GM18511 (cell line): ENCODE data around the gene ANGPT4.
"Not testable (repeated sequence)": the region's sequence is repeated elsewhere in the genome, so short reads cannot be mapped to it uniquely, and the experiment has no call there.

ENCODE experiments used
- ATAC-seq: cut with Tn5 transposase; IDR thresholded peaks from one replicate; pipeline ENCODE4 v1.9.1; 2021; ENCODE audit warnings: mild to moderate bottlenecking, moderate library complexity; ENCODE audit not compliant: unreplicated experiment

ANGPT4 gene

DNA sequence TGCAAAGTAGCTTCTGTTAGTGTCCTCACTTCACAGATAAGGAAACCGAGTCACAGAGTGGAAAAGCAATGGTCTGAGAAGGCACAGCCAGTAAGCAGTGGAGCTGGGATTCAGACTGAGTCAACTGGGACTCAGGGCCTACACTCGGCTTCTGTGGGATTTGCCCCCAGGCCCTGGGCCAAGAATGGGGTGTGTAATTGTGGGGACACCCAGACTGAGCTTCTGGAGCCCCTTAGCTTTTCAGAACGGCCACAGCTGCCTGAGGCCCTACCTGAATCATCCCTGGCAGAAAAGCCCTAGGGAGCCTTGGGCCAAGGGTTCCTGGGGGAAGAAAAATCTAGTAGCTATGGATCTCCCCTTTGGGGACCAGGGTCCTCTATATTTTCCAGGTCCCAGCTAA, 6.5 kb downstream of the ANGPT4 start:
- ATAC-seq: no peak

DNA sequence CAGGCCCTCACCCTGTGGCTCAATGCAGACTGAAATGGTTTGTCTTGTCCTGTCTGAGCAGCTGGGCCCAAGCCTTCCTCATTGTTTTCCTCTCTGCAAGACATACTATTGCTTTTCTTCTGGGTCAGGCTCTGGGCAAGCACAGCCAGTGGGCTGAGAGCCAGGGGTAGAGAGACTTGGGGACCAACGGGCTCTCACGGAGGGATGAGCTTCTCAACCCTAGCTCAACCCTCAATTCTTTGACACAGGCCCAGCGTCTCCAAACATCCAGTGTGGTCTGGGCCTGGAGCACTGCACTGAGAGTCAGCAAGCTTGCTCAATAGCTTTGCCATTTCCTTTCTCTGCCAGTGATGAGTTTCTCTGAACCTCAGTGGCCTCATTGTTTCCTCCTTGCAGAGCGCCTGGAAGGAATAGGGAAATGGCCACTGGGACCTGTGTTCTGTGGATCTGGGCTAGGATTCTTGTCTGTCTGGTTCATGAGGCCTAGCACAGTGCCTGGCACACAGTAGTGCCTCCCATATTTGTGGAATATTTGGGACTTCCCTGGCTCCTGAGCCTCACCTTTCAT, 9.3 kb downstream of the ANGPT4 start:
- no peak for ATAC-seq

DNA sequence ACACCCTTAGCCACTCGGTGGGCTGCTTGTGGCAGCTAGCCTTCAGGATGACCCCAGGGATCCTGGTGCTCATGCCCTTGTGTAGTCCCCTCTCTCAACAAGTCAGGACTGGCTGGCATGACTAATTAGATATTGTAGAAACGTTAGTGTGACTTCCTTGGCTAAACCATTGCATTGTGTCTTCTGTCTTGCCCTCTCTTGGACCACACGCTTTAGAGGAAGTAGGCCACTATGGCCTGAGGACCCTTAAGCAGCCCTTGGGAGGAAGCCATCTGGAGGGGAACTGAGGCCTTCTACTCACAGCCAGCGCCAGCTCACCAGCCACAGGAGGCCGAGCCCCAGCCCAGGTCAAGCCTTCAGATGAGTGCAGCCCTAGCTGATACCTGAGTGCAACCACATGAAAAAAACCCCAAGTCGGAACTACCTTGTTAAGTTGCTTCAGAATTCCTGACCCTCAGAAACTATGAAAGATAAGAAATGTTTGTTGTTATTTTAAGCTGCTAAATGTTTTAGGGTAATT, 10.1 kb downstream of the ANGPT4 start:
- ATAC-seq: no peak

DNA sequence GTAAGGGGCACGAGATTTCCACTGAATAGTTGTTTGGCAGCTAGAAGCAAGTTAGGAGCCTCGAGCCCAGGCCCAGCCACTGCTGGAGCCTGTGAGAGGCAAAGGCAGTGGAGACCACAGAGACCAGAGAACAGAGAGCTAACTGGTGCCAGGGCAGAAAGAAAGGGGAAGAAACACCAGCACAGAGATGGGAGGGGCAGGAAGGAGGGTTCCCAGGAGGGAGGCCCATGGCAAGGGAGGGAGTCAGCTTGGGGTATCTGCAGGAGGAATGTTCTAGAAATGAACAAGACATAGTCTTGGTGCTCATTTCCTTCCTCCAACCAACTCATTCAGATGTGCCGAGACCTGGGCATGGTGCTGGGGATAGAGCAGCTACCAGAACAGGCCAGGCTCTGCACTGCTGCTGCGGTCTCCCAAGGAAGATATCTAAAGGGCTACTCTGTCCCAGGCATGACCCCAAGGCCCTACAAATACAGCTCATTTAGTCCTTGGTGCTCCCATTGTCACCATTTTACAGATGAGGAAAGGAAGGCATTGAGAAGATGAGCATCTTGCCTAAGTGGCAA, 10.7 kb downstream of the ANGPT4 start:
- no peak for ATAC-seq

DNA sequence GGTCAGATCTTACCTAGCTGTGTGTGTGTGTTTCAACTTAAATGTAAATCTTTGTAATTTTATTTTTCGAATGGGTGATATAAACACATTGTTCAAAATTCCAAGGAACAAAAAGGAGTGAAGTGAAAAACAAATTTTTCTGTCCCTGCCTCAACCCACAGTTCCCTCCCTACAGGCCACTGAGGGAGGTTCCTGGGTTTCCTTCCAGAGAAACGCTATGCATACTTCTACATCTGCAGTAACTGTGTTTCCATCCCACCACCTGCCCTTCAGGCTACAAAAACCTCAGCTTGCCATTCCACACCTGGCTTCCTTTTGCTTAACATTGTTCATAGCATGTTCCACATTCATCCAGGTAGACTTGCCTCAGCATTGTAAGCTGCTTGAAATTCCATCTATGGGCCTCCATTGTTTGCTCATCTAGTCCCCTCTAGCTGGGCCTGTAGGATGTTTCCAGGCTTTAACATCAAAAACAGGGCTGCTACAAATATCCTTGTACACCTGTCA, 12.0 kb downstream of the ANGPT4 start:
- ATAC-seq: no peak

DNA sequence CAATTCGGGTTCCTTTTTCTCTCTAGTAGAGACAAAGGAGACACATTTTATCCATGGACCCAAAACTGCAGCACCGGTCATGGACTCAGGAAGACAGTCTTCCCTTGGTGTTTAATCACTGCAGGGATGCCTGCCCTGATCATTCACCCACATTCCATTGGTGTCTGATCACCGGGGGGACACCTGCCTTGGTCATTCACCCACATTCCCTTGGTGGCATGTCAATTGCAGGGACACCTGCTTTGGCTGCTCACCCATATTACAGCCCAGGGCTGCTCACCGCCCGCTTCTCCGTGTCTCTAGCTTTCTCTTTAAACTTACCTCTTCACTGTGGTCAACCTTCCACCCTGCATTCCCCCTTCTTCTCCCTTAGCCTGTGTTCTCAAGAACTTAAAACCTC, 18.7 kb downstream of the ANGPT4 start:
- ATAC-seq: not testable (repeated sequence)

DNA sequence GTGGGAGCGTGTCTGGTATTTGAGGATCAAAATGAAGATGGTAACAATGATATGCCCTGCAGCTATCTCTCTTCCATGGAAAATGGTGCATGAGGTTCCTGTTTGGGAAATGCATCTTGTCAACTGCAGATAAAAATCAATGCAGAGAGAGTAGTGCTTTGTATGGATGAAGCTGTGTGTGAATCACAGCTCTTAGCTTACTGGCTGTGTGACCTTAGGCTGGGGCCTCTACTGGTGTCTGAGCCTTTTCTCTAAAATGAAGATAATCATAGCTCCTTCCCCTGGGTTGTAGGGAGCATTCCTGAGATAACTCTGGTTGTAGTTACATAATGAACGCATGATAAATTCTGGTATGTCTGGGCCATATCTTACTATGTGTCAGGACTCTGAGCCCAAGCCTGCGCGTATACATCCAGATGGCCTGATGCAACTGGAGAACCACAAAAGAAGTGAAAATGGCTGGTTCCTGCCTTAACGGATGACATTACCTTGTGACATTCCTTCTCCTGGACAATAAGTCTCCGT, 19.6 kb downstream of the ANGPT4 start:
- ATAC-seq: no peak

DNA sequence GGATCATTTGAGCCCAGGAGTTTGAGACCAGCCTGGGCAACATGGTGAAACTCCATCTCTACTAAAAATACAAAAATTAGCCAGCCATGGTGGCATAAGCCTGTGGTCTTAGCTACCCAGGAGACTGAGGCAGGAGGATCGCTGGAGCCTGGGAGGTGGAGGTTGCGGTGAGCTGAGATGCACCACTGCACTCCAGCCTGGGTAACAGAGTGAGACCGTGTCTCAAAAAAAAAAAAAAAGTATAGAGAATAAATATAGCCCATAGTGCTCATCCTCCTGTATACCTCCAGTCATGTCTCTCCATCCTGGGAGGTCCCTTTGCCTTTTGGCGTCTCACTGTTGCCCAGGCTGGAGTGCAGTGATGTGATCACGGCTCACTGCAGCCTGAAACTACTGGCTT, 23.8 kb downstream of the ANGPT4 start:
- not testable (repeated sequence) for ATAC-seq

DNA sequence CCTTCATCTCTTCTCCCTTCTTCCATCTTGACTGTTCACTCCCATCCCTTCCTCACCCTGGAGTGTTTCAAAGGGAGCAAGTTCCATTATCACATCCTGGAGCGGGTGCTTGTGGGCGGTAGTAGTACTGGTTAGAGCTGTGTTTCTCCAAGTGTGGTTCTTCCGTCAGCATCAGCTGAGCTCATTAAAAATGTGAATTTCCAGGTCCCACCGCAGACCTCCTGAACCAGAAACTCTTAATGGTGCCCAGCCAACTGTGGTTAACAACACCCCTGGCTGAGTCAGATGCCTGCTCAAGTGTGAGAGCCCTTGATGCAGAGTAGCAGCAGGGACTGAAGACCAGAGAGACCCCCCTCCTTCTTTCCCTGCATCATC, 24.4 kb downstream of the ANGPT4 start:
- peak; percentile 78 for ATAC-seq

DNA sequence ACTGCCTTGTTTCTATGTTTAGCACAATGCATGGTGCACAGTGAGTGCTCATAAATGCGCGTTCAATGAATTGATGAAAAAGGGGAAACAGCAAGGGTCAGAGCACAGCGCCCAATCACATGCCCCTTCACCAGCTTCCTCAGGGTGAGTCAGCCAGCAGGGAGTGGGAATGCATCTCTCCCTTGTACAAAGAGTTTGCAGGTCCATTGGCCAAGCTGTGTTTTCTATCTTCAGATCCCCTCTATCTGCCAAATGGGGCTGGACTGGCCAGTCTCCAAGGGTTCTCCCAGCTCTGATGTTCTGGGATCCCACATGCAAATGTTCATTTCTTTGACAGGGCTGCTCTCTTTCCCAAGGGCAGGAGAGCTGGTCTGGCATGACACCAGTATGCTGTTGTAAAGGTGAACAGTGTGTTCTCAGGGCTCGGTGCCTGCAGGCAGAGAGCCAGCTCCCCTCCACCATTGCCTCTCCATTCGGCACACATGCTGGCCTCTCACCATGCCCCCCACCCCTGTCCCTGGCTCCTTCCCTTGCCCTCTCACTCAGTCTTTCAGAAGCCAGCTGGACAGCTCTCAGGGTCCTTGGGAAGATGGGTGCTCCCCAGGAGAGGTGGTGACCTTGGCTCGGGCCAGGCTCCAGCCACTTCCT, 25.0 kb downstream of the ANGPT4 start:
- no peak for ATAC-seq

DNA sequence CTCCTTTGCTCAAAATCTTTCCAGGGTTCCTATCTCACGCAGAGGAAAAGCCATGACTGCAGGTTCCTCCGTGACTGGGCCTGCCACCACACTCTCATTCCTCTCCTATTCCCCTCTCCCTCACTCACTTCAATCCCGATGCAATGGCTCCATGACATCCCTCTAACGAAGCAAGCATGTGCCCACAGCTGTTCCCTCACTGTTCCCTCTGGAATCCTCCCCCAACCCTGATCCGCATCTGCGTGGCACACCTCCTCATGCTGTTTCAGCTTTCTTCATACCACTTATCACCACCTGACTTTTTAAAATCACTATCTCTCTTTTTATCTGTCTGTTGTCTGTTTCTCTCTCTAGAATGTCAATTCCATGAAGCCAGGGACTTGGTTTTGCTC, 25.5 kb downstream of the ANGPT4 start:
- ATAC-seq: no peak

DNA sequence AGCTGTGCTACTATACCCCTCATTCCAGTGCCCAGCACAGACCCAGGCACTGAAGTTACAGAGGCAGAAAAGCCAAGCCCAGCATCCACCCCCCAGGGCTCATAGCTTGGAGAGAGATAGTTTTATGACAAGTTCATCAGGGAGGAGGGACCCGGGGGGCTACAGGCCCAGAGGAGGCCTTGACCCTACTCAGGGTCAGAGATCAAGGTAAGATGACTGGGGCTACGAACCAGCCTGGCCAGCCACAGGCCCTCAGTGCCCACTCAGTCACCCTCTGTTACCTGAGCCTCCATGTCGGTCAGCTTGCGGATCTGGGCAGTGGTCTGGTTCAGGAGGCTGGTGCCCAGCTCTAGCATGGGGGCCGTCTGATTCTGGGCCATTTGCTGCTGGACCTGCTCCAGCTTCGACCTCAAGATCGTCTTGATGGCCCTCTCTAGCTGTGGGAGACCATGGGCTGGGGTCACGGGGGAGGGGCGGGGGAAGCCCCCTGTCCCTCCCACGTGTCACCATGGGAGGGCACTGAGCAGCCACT, 26.1 kb downstream of the ANGPT4 start:
- ATAC-seq: no peak

DNA sequence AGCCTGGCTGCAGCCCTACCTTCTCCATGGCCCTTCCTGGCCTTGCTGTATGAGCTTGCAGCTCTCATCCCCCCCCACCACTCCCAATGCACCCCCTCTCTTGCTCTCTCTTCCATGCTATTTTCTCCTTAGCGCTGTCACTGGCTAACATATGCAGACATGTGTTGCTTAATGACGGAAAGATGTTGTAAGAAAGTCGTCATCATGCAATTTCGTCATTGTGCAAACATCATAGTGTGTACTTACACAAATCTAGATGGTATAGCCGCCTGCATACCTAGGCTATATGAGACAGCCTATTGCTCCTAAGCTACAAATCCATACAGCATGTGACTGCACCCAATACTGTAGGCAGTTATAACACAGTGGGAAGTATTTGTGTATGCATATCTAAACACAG, 27.0 kb downstream of the ANGPT4 start:
- no peak for ATAC-seq

DNA sequence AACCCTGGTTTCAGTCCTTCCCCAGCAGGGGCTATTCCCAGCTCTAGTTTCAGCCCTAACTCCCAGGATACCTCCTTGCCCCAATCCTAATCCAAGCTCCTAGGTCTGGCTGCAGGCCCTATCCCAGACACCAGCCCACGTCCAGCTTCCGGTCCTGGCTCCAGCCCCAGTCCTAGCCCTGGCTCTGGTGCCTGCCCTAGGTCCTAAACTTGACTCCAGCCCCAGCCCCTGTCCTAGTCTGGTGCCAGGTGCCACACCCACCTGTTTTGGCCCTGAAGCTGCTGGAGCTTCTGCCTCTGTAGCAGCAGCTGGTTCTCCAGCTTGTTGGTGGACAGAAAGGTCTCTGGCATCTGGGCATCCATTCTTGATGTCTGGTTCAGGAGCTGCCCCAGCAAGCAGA, 28.1 kb downstream of the ANGPT4 start:
- no peak for ATAC-seq

DNA sequence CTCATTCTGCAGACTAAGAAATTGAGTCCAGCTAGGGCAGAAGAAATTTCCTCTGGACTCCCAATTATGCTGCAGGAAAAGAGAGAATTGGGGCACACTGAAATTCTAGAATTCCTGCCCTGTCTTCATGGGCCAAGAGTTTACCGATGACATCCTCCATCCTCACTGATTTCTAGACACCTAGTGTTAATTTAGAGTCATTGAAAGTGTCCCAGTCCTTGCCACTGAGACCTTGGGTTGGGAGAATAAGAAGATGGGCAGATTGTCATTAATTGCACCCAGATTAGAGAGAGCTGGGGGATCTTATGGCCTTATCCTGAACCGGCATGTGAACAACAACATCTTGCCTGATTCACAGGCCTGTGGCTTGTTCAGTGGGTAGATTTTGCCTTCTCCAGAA, 29.0 kb downstream of the ANGPT4 start:
- no peak for ATAC-seq

DNA sequence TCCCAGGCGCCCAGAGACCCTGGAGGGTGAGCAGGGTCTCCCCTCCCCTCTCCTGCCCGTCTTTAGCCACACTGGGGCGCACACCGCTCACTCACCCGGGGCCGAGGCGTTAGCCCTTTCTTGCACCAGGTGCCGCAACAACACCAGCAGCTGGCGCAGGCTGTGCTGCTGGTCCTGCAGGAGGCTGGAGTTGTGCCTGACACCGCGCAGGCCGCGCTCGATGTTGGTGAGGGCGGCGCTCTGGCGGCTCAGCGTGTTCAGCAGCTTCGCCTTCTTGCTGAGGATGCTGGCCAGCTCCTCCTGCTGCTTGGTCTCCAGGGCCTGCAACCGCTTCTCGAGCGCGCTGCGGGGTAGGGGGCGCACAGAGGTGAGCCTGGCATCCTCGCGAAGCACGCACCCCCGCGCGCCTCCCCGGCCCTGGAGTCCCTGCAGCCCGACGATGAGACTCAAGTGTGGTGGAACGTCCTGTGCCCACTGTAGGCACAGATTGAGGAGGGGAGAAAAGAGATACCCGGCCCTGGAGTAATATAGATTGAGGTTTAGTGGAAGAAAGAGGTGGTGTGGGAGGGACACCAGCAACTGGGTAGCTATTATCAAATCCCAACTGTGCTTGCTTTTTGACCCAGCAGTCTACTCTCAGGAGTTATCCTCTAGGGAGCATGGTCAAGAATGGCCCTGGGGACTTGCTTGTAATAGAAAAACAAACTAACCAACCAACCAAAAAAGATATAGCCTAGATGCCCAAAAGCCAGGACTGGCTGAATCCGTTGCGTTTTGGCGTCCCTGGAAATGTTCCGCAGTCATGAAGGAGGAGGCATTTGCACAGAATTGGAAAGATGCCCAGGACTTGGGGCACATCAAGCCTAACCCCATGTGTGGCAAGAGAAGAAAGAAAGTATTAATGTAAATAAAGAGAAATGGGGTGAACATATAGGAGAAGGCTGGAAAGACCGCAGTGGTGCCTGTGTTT, 30.9 kb downstream of the ANGPT4 start:
- ATAC-seq: no peak

DNA sequence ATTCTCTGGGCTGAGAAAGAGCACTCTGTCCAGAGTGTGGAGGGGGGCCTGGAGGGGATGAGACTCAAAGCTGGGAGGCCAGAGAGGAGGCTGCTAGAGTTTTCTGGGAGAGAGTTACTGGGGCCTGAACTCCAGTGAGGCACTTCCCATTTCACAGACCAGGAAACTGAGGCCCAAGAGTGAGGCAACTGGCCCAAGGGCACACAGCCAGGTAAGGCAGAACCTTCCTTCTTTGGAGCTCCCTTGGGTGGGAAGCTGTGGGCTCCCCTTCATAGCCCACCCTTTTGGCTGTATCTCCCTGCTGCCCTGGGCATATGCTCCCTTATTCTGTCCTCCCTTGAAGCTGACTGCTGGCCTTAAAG, 34.4 kb downstream of the ANGPT4 start:
- no peak for ATAC-seq

DNA sequence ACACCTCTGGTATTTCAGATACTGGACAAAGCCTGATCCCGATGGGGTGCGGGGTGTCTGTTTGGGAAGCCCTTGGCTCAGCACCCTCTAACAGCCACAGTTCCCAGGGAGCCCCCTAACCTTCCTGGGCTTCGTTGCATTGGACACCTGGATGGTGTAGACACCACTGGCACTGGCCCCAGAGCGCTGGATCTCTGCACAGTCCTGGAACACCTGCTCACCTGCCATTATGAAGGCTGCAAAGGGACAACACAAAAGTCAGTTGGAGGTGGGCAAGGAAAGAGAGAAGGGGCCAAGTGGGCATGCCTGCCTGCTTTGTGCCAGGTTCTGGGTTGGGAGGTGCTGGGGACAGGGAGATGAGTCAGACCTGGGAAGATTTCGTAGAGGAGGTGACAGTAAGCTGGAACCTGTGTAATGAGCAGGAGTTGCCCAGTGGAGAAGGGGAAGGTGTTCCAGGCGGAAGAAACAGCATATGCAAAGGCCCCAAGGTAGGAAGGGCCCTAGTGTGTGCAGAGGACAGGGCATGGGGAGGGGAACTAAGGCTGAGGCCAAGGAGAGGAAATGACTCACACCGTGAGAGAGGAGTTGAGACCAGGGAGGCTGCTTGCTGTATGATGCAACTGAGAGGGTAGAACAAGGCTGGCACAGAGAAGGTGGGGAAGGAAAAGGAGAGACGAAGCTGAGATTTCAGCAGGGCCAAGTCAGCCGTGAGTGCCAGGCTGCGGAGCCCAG, 34.9 kb downstream of the ANGPT4 start:
- ATAC-seq: no peak

DNA sequence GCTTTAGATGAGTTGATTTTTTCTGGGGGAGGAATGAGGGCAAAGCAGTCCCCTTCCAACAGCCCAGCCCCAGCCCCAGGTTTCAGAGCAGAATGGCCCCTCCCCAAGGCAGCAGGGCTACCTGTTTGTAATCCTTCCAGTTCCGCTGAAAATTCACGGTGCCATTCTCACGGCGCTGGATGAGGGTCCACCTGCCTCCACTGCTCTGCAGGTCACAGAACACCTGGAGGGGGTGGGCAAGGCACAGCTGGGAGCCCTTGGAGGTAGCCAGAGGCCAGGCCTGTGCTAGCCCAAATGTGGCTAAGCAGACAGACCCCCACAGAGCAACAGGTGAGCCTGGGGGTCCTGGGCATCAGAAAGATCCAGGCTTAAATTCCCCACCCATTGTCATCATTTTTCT, 36.5 kb downstream of the ANGPT4 start:
- ATAC-seq: no peak
